HG03066 (cell line): ENCODE results near the gene LIPM.
A peak's percentile ranks its signal among the peaks of the same experiment; 100 is the strongest.
"Not testable (repeated sequence)": the region's sequence is repeated elsewhere in the genome, so short reads cannot be mapped to it uniquely, and the experiment has no call there.

Experiments
- ATAC-seq: cut with Tn5 transposase; IDR thresholded peaks from one replicate; pipeline ENCODE4 v1.9.1; 2021; ENCODE audit warnings: low read depth; ENCODE audit not compliant: unreplicated experiment

Gene LIPM

DNA sequence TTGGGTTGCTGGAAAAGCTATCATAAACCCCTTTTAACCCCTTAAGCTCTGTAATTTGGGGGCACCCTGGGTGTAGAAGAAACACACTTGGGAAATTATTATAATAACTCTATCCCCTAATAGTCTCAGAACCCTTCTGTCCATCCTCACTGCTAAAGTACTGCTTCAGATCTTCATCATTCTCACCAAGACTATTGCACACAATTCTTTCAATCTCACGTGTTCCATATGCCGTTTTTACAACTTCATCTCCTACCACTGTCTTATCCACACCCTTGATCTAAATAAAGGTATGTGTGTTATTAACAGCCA lies 33.3 kb downstream of the LIPM start:
- ATAC-seq, result peak; percentile 12

DNA sequence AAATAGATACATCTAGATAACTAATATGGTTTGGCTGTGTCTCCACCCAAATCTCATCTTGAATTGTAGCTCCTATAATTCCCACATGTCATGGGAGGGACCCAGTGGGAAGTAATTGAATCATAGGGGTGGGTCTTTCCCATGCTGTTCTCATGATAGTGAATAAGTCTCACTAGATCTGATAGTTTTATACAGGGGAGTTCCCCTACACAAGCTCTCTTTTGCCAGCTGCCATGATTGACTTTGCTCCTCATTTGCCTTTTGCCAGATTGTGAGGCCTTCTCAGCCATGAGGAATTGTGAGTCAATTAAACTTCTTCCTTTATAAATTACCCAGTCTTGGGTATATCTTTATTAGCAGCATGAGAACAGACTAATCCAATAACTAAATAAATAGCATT lies 35.1 kb downstream of the LIPM start:
- ATAC-seq, result not testable (repeated sequence)

DNA sequence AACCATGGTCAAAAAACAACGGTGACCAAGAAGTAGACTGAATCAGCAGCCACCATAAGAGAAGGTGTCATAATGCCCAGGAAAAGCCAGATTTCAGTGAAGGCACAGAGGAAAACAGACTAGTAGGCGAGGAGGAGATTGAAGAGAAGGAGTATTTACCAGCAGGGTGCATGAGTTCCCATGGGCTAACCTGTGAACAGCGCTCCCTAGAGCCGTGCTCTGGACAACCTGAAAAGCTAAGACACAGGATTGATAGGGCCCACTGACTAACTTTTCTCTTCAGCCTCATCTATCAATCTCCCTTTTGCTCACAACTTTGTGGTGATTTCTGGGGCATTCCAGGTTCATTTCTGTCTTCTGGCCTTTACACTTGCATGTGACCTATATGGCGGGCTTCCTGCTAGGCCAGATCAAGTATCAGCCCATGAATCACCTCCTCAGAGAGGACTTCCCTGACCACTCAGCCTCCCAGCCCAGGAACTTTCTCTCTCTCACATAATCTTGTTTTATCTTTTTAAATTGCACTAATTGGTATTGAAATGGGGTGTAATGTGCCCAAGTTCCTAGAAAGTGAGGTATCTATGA lies 36.3 kb downstream of the LIPM start:
- no peak for ATAC-seq

DNA sequence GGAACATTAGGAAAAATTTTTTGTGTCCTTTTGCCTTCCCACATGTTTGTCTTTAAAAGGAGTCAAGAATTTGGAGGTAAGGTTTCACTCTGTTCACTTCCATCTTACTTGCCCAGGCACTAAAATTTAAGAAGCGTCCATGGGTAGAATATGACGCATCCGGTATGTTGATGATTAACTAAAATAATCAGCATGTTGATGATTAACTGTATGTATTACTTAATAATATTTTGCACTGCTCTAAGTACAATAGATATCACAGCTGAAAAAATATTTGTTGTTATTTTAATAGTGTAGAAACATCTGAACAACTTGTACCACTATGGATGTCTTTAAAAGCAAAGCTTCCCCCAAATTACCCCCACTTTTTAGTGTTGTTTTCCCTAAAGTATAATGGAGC lies 37.6 kb downstream of the LIPM start:
- ATAC-seq, result no peak

DNA sequence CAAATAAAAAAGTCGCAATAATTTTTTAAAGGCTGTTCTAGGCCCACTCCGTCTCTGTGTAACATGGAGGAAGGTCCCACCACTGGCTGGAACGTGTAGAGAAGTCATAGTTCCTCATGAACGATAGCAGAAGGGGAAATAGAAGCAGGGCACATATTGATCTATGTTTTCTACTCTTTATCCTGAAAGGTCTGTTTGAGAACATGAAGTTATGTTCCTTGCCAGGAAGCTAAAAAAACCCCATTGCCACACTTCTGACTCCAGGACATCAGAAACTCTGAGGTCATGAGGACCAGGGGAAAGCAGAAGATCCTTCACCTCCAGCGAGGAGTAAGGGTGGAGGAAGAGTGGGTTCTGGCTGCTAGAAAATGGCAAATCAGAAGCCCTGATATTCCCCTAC lies 38.4 kb downstream of the LIPM start:
- no peak for ATAC-seq

DNA sequence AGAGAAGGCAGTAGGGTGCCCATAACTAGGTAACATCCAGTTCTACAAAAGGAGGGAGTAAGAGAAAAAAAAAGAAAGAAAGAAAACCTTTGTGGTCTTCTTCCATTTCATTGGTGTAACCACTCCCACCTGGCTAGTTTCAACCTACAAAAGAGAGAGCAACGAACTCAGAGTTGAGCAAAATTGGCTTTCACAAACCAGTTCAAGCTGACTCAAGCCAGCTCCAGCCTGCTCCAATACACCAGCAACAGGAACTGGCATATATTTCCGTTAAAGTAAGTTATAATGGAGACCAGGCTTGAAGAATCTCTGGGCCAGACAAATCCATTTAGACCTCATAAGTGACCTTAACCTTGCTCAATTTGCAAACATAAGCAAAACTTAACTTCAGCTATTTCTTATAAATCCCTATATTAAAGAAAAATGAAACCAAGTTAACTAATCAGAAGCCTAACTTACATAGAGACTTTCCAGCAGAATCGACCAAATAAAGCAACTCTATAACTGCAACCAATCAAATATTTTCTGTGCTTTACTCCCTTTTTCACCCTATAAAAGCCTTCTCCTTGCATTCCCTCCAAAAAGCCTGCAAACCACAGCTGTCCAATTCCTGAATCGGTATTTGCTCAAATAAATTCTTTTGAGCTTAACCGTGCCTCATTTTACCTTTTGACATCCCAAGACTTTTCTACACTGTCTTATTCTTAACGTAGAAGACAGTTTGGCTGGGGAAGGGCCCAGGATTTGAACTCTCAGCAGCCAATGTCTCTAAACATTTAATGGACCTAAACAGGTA lies 39.0 kb downstream of the LIPM start:
- no peak for ATAC-seq

DNA sequence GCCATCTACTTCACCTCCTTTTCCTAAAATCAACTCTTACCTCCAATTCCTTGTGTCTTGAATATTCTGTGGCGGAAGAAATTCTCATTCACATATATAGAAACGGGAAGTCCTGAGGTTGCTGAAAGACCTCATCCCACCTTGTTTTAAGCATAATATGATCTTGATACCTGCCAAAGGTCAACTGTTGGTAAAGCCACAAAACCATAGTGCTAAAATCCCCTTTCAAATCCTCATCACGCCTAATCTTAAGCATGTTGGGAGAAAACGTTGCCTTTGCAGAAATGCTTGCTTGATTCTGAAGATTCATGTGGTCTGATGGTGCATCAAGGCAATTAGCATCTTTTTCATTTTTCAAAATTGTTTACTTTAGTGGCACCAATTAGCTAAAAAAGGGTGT lies 40.6 kb downstream of the LIPM start:
- ATAC-seq, result no peak

DNA sequence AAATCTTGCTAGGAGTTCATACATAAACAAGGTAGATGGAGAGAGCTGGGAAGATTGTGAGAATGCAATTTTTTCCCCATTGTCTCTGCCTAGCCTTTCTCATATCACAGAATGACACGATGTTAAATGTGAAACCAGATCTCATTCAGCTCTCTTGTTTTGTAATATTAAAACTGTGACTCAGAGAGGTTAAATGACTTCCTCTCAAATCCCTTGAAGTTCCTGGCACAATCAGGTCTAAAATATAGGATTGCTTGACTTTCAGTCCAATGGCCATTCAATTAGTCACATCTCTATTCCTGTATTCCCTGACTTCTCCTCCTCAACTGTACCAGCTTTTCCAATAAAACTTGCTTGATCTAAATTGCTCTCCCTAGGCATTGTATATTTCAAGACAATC lies 46.0 kb downstream of the LIPM start:
- no peak for ATAC-seq

DNA sequence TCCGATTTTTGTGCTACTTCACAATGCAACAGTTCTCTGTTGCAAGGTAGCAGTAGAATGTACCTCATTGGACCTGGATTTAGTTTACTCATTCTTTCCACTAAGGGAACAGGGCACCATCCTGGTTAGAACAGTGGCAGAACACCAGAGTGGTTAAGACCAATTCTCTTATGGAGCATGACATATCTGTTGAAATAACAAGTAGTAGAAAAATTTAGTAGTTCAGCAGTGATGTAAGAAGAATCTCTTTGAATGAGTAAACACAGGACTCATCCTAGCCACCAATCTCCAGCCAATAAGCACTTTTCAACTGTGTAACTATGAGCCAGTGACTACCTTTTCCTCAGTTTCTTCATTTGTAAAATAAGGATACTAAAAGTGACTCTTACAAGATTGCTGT lies 46.7 kb downstream of the LIPM start:
- no peak for ATAC-seq

DNA sequence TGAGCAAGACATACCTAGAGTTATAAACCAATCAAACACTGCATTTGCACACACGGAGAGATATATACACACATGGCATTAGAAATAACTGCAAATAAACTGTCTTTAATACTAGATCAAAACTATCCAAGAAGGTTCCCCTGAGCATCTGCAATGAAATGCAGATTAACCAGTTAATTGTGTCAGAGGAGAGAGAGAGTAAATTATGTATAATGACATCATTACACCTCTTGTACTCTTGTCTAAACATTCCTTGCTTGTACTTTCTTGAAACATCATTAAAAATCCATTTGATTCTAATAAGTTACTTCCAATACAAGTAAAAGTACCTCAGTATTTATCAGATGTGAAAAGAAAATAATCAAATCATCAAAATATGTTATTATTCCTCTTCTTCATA lies 48.2 kb downstream of the LIPM start:
- no peak for ATAC-seq

DNA sequence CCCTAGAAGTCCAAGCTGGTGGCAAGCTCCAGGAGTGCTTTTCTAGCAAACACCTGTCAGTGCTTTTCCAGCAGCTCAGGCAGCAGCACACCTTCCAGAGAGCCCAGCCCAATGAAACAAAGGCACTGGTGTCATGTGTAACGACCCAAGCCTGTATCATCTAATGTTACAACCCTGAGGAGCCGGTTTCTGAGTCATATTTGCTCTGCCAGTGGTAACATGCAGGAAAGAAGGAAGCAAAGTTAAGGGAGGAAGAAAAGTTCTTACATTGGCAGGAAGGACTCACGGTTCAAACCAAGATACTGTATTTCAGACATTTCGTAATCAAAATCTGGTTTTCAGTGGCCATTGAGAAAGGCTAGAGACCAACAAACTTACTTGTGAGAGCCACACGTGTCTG lies 49.2 kb downstream of the LIPM start, which contains the start of gene ANKRD22:
Gene ANKRD22, minus strand, starts transcription at position 139 of the 400 bp plus-strand sequence. CDS start 237 bp downstream, outside the sequence.
- no peak for ATAC-seq

DNA sequence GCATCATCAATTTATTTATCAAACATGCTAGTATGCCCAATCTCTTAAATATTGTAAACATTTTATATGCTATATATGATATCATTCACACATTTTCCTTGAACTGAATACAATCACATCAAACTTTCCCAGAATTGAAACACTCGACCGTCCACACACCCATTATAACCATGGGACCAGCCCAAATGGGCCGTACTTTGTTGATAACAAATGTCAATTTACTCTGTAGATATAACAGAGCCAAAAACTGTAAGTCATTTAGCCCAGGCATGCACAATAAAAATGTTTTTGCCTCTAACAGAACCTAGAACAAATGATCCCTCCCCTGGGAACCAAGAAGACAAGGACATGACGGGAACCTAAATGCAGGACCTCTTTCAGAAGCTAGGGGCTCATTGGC lies 49.8 kb downstream of the LIPM start:
- no peak for ATAC-seq

DNA sequence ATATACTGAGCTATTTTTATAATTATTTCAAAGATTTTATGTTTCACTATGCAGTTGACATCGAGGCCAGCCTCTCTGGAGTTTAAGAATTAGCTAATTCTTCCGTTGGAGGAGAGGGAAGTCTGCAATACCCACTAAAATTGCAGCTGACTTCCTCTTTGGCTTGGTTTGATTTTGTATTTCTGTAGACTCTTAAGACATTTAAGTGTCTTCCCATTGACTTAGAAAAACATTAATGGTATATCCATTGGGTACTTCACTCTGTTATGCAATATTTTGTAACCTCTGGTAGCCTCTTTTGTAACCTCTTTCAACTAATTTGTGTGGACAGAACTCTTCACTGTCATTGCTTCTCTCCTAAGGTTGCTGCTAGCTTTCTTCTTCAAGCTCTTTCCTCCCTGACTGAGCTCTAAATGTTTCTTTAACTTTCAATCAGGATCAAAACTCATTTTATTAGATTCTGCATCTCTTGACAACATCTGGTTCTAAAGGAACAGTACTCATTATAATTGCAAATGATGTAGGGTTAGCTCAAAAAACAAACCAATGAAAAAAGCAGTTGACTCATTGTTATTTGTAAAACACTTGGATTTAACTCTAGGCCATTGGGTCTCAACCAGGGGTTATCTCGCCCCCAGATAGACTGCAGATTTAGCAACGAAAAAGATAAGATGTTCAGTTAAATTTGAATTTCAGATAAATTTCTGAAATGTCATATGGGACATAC lies 50.8 kb downstream of the LIPM start:
- no peak for ATAC-seq

DNA sequence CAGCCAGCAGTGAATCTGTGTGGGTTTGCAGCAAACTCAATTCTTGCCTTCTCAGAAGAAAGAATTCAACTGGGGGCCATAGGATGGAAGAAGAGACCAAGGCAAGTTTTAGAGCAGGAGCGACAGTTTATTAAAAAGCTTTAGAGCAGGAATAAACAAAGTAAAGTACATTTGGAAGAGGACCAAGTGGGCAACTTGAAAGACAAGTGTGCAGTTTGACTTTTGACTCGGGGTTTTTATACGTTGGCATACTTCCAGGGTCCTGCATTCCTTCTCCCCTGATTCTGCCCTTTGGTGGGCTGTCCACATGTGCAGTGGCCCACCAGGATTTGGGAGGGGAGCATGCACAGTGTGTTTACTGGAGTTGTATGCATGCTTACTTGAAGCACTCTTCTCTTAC lies 52.2 kb downstream of the LIPM start:
- no peak for ATAC-seq

DNA sequence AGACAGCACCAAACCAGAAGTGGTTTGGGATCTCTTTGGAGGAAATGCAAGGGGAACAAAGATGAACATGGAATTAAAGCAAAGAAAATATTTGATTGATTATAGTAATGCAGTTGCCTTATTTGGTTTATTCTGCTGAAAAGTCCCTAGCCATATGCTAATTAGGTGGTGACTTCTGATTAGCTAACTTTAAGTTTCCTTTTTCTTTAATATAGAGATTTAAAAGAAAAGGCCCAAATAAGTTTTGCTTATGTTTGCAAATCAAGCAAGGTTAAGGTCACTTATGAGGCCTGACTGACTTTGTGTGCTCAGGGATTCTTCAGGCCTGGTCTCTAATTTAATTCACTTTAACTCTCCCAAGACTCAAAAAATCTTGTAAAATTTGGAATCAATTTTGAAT lies 55.3 kb downstream of the LIPM start:
- ATAC-seq, result no peak

DNA sequence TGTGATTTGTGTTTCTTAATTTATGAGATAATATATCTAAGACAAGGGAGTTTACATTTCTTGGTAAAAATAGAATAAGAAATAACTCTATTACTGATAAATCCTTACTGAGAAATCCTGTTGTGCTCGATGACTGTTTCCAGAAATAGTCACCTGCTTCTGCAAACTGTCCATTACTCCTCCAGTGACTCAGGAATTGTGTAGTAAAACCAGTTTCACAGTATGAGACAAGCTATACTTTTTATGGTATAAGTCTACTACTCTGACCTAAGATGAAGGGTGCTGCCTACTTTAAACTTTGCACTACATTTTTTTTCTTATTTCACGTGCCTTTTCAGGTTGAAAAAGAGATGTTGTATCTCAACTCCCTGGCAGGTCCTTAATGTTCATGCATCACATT lies 56.0 kb downstream of the LIPM start:
- no peak for ATAC-seq

DNA sequence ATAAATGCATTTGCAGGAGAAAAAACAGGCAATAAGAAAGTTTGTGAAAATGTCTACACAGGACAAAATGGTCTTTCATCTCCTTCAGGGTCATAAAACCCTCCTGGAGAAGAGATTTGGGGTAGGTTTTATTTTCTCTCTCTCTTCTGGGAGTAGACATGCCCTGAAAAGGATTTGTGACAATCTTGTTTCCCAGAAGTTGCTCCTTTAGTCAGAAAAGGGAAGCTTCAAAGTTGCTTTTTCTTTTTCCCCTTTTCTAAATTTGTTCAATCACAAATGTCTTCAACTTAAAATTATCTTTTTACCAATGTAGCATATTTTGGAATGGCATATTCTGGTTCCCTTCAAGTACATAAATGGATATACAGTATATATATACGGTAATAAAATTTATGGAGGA lies 58.5 kb downstream of the LIPM start:
- no peak for ATAC-seq

DNA sequence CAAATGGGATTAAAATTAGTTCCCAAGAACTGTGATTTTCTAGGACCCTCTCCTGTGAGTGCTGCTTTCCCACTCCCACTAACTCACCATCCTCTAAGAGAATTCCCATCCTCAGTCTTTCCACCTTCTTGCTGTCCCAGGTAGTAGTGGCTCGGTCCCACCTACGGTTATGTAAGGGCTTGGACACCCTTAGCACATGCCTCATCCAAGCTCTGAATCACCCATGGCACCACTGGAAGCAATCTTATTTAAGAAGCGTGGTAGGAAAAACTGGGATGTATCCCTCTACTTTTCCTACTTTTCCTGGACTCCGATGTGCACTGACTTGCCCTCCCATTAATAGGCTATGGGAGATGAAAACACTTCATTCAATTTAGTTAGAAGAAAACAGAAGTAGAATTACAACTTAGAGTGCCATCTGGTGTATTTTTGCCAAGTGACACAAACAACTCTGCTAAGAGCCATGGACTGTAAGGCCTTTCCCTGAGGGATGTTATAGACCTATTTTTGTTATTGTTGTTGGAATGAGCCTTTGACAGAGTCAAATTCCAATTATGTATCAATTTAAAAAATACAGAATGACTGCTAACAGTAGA lies 62.8 kb downstream of the LIPM start:
- no peak for ATAC-seq

DNA sequence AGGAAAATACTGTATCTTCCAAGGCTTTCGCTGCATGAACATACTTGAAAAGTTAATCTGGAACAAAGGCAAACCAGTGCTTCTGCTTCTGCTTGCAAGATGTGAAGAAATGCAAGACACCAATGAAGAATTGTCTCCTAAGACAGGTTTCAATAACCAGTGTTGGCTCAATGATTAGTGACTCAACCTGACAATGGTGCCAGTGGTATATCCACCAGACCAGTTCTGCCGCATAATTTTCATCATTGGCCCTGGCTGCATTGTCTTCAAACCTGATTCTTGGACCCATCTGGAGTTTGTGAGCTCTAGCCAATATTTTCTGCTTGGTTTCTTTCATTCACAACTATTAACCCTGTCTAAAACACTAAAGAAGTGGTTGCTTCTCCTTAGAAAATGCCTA lies 63.9 kb downstream of the LIPM start:
- no peak for ATAC-seq

DNA sequence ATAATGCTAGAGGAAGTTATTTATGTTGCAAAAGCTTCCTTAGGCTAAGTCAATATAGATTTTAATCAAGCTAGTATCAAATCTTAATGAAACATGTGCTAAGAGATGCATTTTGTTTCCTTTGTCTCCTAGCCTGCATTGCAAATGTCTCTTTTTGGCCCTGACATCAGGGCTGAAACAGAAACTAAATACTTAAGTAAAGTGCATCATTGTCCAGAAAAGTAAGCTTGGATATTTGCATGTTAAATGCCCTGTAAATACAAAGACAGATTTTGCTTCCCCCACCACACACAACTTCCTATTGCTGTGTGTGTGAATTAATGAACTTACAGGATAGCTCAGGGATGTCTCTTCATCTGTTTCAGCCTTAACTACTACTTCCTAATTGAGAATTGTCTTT lies 67.6 kb downstream of the LIPM start:
- ATAC-seq, result no peak
